ENCODE measurements around the gene ZSWIM4. TPM values are rescaled to one million over a fixed set of nuclear protein-coding genes. Genes with fewer than 3 reads are reported as not detected.

The ZSWIM4 gene
- total RNA-seq, 1 donor from 2014 or later: 9.5 TPM

GRCh38 chr19:13833330-13834243, 38.3 kb downstream of the ZSWIM4 start:
- peaks cover 20% of the 10 kb centered on the region for H3K36me3 Mint-ChIP-seq (ENCODE audit: low read depth)
- peak overlapping the region; percentile 53 for H3K4me3 Mint-ChIP-seq (ENCODE audit: unreplicated experiment)
- TF ChIP-seq CTCF (IDR thresholded peaks at IDR 0.05): peak; percentile 71
- H3K4me1 Mint-ChIP-seq (ENCODE audit: low read depth): peaks cover 51% of the 10 kb centered on the region
- H3K27ac Mint-ChIP-seq (ENCODE audit: unreplicated experiment): peak overlapping the region; percentile 94
- H3K9me3 Mint-ChIP-seq (ENCODE audit: low read depth): no peaks in the 10 kb centered on the region
- H3K27me3 Mint-ChIP-seq (ENCODE audit: low read depth): no peaks in the 10 kb centered on the region
- DNase-seq (ENCODE audit: low spot score): no peak

GRCh38 chr19:13834244-13835069, 39.2 kb downstream of the ZSWIM4 start:
- no peaks in the 10 kb centered on the region for H3K27me3 Mint-ChIP-seq (ENCODE audit: low read depth)
- H3K9me3 Mint-ChIP-seq (ENCODE audit: low read depth): no peaks in the 10 kb centered on the region

GRCh38 chr19:13835791-13836723, 40.8 kb downstream of the ZSWIM4 start:
- Mint-ChIP-seq H3K9me3 (ENCODE audit: low read depth) (no peaks in the 10 kb centered on the region), H3K4me3 (ENCODE audit: unreplicated experiment) (peak overlapping the region; percentile 40), H3K4me1 (ENCODE audit: low read depth) (peaks cover 56% of the 10 kb centered on the region), H3K36me3 (ENCODE audit: low read depth) (peaks cover 32% of the 10 kb centered on the region), H3K27ac (ENCODE audit: unreplicated experiment) (peak overlapping the region; percentile 94), H3K27me3 (ENCODE audit: low read depth) (no peaks in the 10 kb centered on the region)
- no peak for DNase-seq (ENCODE audit: low spot score)
- TF ChIP-seq CTCF (IDR thresholded peaks at IDR 0.05): no peak

More at GRCh38 chr19:13834244-13835069, 39.2 kb downstream of the ZSWIM4 start:
- no peak for DNase-seq (ENCODE audit: low spot score)
- H3K27ac Mint-ChIP-seq (ENCODE audit: unreplicated experiment): peak overlapping the region; percentile 94
- peaks cover 56% of the 10 kb centered on the region for H3K4me1 Mint-ChIP-seq (ENCODE audit: low read depth)
- H3K36me3 Mint-ChIP-seq (ENCODE audit: low read depth): peaks cover 22% of the 10 kb centered on the region
- no peak for TF ChIP-seq CTCF (IDR thresholded peaks at IDR 0.05)
- peak overlapping the region; percentile 53 for H3K4me3 Mint-ChIP-seq (ENCODE audit: unreplicated experiment)

GRCh38 chr19:13838435-13839129, 43.3 kb downstream of the ZSWIM4 start:
- TF ChIP-seq CTCF (IDR thresholded peaks at IDR 0.05): no peak
- Mint-ChIP-seq H3K4me1 (ENCODE audit: low read depth) (peaks cover 54% of the 10 kb centered on the region), H3K27me3 (ENCODE audit: low read depth) (no peaks in the 10 kb centered on the region), H3K4me3 (ENCODE audit: unreplicated experiment) (peak overlapping the region; percentile 97), H3K27ac (ENCODE audit: unreplicated experiment) (peak overlapping the region; percentile 98), H3K36me3 (ENCODE audit: low read depth) (peaks cover 37% of the 10 kb centered on the region), H3K9me3 (ENCODE audit: low read depth) (no peaks in the 10 kb centered on the region)
- no peak for DNase-seq (ENCODE audit: low spot score)
